ENCODE measurements around the gene ZNF32.
"Not testable (repeated sequence)": the region's sequence is repeated elsewhere in the genome, so short reads cannot be mapped to it uniquely, and the experiment has no call there.

The ZNF32 gene

GRCh38 chr10:43622038-43622437 is 26.6 kb downstream of the ZNF32 start:
- DNase-seq: no peak

- no peak for DNase-seq
Measured at GRCh38 chr10:43619368-43619767, 29.3 kb downstream of the ZNF32 start.

- DNase-seq: no peak
Measured at GRCh38 chr10:43616697-43617370, 31.8 kb downstream of the ZNF32 start.

GRCh38 chr10:43610636-43611035 is 38.0 kb downstream of the ZNF32 start:
- no peak for DNase-seq

GRCh38 chr10:43607199-43607573 is 41.5 kb downstream of the ZNF32 start:
- DNase-seq: no peak

- peak; percentile 53 for DNase-seq
Measured at GRCh38 chr10:43606323-43607198, 42.1 kb downstream of the ZNF32 start, which contains the start of gene ZNF485. TSS of gene ZNF485 (plus strand) at chr10:43606438. CDS start at chr10:43607051, 613 bp downstream.

GRCh38 chr10:43605850-43606322 is 42.8 kb downstream of the ZNF32 start:
- DNase-seq: no peak

- not testable (repeated sequence) for DNase-seq
Measured at GRCh38 chr10:43601576-43601975, 47.1 kb downstream of the ZNF32 start.

GRCh38 chr10:43599333-43599732 is 49.3 kb downstream of the ZNF32 start:
- no peak for DNase-seq

- DNase-seq: no peak
Measured at GRCh38 chr10:43598446-43598845, 50.2 kb downstream of the ZNF32 start.

GRCh38 chr10:43596546-43596945 is 52.1 kb downstream of the ZNF32 start:
- DNase-seq: no peak

GRCh38 chr10:43595739-43596298 is 52.9 kb downstream of the ZNF32 start:
- peak; percentile 15 for DNase-seq

GRCh38 chr10:43594944-43595589 is 53.6 kb downstream of the ZNF32 start:
- DNase-seq: no peak

Measured in activated gamma-delta T cell treated with Interleukin-2 at 50 U/mL for 16 hours (primary cell).